Measurements from ENCODE around the gene C9orf72. TPM values are rescaled to one million over a fixed set of nuclear protein-coding genes. Genes with fewer than 3 reads are reported as not detected.

Gene C9orf72
- total RNA-seq, result 10 to 100 TPM; 19.4 to 26.4 TPM
- 30.0 TPM for polyA plus RNA-seq (2013, experiment 1 of 2)
- polyA plus RNA-seq (2013, experiment 2 of 2), result 27.4 TPM
- long read RNA-seq, experiment 1, partial matches to known transcripts, result 1 of 8 reads
- long read RNA-seq, experiment 1, other reads (novel, unspliced or antisense), result 7 of 8 reads
- long read RNA-seq, experiment 2, transcript C9orf72-203 (11 exons, 3,200 nt), result major isoform, 31 of 74 reads
- long read RNA-seq, experiment 2, partial matches to known transcripts, result 22 of 74 reads
- long read RNA-seq, experiment 2, other reads (novel, unspliced or antisense), result 17 of 74 reads
- long read RNA-seq, experiment 3, transcript C9orf72-203 (11 exons, 3,200 nt), result major isoform, 52 of 85 reads
- long read RNA-seq, experiment 3, partial matches to known transcripts, result 15 of 85 reads
- long read RNA-seq, experiment 3, other reads (novel, unspliced or antisense), result 10 of 85 reads
- long read RNA-seq, experiment 4, transcript C9orf72-203 (11 exons, 3,200 nt), result major isoform, 7 of 18 reads
- long read RNA-seq, experiment 4, partial matches to known transcripts, result 4 of 18 reads
- long read RNA-seq, experiment 4, other reads (novel, unspliced or antisense), result 7 of 18 reads

GRCh38 chr9:27572918-27573633, at the start of gene C9orf72:
Gene C9orf72, minus strand, starts transcription at chr9:27573481. Its CDS starts 6,361 bp downstream, at chr9:27567120.
- peak within 1 kb of the TSS; percentile 59 for H3K9ac ChIP-seq (ENCODE audit: extremely low read depth, low read length, poor library complexity, severe bottlenecking)
- peak within 1 kb of the TSS; percentile 96 for H3K4me3 ChIP-seq (ENCODE audit: low read length)
- Mint-ChIP-seq H3K9me3 (peaks cover 4% of the 10 kb centered on the region), H3K4me3 (peak within 1 kb of the TSS; percentile 88), H3K36me3 (ENCODE audit: low read depth) (no peaks in the 10 kb centered on the region), H3K27ac (peak within 1 kb of the TSS; percentile 99), H3K27me3 (ENCODE audit: insufficient read depth) (peaks cover 5% of the 10 kb centered on the region), H3K4me1 (peaks cover 15% of the 10 kb centered on the region)
- DNase-seq, result peak; percentile 93
- peaks cover 1% of the 10 kb centered on the region for H3K9me3 ChIP-seq (ENCODE audit: control insufficient read depth, low read length)
- WGBS, 2 experiments (ENCODE audit: insufficient coverage in 1 of 2, insufficient read length in 1 of 2), result 0 to 1% methylated on average over 1 to 55 of the region's 72 CpGs
- peak; percentile 16 for TF ChIP-seq CTCF (conservative IDR thresholded peaks at IDR 0.05)
- H3K36me3 ChIP-seq (ENCODE audit: control insufficient read depth, insufficient read depth, low read length), result no peaks in the 10 kb centered on the region
- H3K27ac ChIP-seq (ENCODE audit: low read depth, low read length), result peak within 1 kb of the TSS; percentile 92
- H3K27me3 ChIP-seq (ENCODE audit: control insufficient read depth, insufficient read depth, low read length, poor library complexity, severe bottlenecking), result no peaks in the 10 kb centered on the region
- no peaks in the 10 kb centered on the region for H3K4me1 ChIP-seq (ENCODE audit: control insufficient read depth, insufficient read depth, low read length)

- Histone ChIP-seq H3K27me3 (ENCODE audit: control insufficient read depth, insufficient read depth, low read length, poor library complexity, severe bottlenecking) (no peaks in the 10 kb centered on the region), H3K4me3 (ENCODE audit: low read length) (no peak overlapping the region), H3K9ac (ENCODE audit: extremely low read depth, low read length, poor library complexity, severe bottlenecking) (no peak overlapping the region), H3K27ac (ENCODE audit: low read depth, low read length) (no peak overlapping the region), H3K9me3 (ENCODE audit: control insufficient read depth, low read length) (no peaks in the 10 kb centered on the region), H3K36me3 (ENCODE audit: control insufficient read depth, insufficient read depth, low read length) (no peaks in the 10 kb centered on the region), H3K4me1 (ENCODE audit: control insufficient read depth, insufficient read depth, low read length) (no peaks in the 10 kb centered on the region)
- no peak for TF ChIP-seq CTCF (conservative IDR thresholded peaks at IDR 0.05)
- Mint-ChIP-seq H3K27me3 (ENCODE audit: insufficient read depth) (no peaks in the 10 kb centered on the region), H3K27ac (no peak overlapping the region), H3K9me3 (no peaks in the 10 kb centered on the region), H3K4me3 (no peak overlapping the region), H3K36me3 (ENCODE audit: low read depth) (no peaks in the 10 kb centered on the region), H3K4me1 (no peaks in the 10 kb centered on the region)
- 92% methylated on average over 3 of the region's 5 CpGs; no CpG with 5 or more reads in 1 of the 2 experiments for WGBS, 2 experiments (ENCODE audit: insufficient coverage in 1 of 2, insufficient read length in 1 of 2)
- no peak for DNase-seq
Measured at GRCh38 chr9:27622693-27623340, 49.5 kb upstream of the C9orf72 start.

- Histone ChIP-seq H3K36me3 (ENCODE audit: control insufficient read depth, insufficient read depth, low read length) (no peaks in the 10 kb centered on the region), H3K4me1 (ENCODE audit: control insufficient read depth, insufficient read depth, low read length) (no peaks in the 10 kb centered on the region), H3K9me3 (ENCODE audit: control insufficient read depth, low read length) (no peaks in the 10 kb centered on the region), H3K27ac (ENCODE audit: low read depth, low read length) (no peak overlapping the region), H3K4me3 (ENCODE audit: low read length) (no peak overlapping the region), H3K27me3 (ENCODE audit: control insufficient read depth, insufficient read depth, low read length, poor library complexity, severe bottlenecking) (no peaks in the 10 kb centered on the region), H3K9ac (ENCODE audit: extremely low read depth, low read length, poor library complexity, severe bottlenecking) (no peak overlapping the region)
- no peaks in the 10 kb centered on the region for H3K36me3 Mint-ChIP-seq (ENCODE audit: low read depth)
- H3K27ac Mint-ChIP-seq, result no peak overlapping the region
- H3K27me3 Mint-ChIP-seq (ENCODE audit: insufficient read depth), result no peaks in the 10 kb centered on the region
- H3K4me1 Mint-ChIP-seq, result no peaks in the 10 kb centered on the region
- DNase-seq, result no peak
- H3K4me3 Mint-ChIP-seq, result no peak overlapping the region
- no peaks in the 10 kb centered on the region for H3K9me3 Mint-ChIP-seq
- WGBS, 2 experiments (ENCODE audit: insufficient coverage in 1 of 2, insufficient read length in 1 of 2), result 81 to 91% methylated on average over 3 to 6 of the region's 6 CpGs
- TF ChIP-seq CTCF (conservative IDR thresholded peaks at IDR 0.05), result no peak
Measured at GRCh38 chr9:27619743-27620142, 46.5 kb upstream of the C9orf72 start.
